Muscle of leg (tissue), 11 donors: ENCODE measurements around the gene PPP1R2. TPM values are rescaled to one million over a fixed set of nuclear protein-coding genes. Genes with fewer than 3 reads are reported as not detected.

Experiments
- DNase-seq: peaks from one replicate; pipeline ENCODE4 v3.0.0; 2013
- H3K27ac ChIP-seq: one replicate; pipeline ENCODE4 v1.5.1; 2013; ENCODE audit warnings: mild to moderate bottlenecking, low read length, control low read depth
- H3K27me3 ChIP-seq: one replicate; pipeline ENCODE4 v1.6.1; 2013; ENCODE audit warnings: low read length; ENCODE audit not compliant: control insufficient read depth, insufficient read depth
- H3K36me3 ChIP-seq: one replicate; pipeline ENCODE4 v1.6.1; 2013; ENCODE audit warnings: low read length; ENCODE audit not compliant: control insufficient read depth, insufficient read depth
- H3K4me1 ChIP-seq: one replicate; pipeline ENCODE4 v1.6.1; 2013; ENCODE audit warnings: low read length; ENCODE audit not compliant: control insufficient read depth, insufficient read depth
- H3K4me3 ChIP-seq: one replicate; pipeline ENCODE4 v1.5.1; 2013; ENCODE audit warnings: low read length, control low read depth
- H3K9me3 ChIP-seq: replicated peaks from 2 replicates; pipeline ENCODE4 v1.6.1; 2013; ENCODE audit warnings: low read depth, low read length; ENCODE audit not compliant: control insufficient read depth
- WGBS: methylation state at CpG from one replicate; pipeline ENCODE4 v1.1.5; 2013; ENCODE audit warnings: missing lambda C conversion rate; ENCODE audit not compliant: insufficient coverage; 5-methylcytosine and 5-hydroxymethylcytosine counted together
- polyA plus RNA-seq, 8 donors: library from polyadenylated mRNA; unstranded; fragments of 120-200 nt; gene quantifications; one replicate each; pipeline versions ENCODE4 v1.2.1 to v1.2.3, GENCODE V29; 2013; ENCODE audit warnings: inconsistent platforms in 1 of 8, low replicate concordance in 1 of 8; ENCODE audit not compliant: insufficient read length in 8 of 8, insufficient read depth in 1 of 8
- total RNA-seq: library from RNA; stranded (reverse); fragments of 120-200 nt; gene quantifications from one replicate; pipeline ENCODE4 v1.2.4, GENCODE V29; 2013

Gene PPP1R2
- total and polyA plus RNA-seq, 9 donors = 29.0 to 40.6 (median 34.7) TPM

DNA sequence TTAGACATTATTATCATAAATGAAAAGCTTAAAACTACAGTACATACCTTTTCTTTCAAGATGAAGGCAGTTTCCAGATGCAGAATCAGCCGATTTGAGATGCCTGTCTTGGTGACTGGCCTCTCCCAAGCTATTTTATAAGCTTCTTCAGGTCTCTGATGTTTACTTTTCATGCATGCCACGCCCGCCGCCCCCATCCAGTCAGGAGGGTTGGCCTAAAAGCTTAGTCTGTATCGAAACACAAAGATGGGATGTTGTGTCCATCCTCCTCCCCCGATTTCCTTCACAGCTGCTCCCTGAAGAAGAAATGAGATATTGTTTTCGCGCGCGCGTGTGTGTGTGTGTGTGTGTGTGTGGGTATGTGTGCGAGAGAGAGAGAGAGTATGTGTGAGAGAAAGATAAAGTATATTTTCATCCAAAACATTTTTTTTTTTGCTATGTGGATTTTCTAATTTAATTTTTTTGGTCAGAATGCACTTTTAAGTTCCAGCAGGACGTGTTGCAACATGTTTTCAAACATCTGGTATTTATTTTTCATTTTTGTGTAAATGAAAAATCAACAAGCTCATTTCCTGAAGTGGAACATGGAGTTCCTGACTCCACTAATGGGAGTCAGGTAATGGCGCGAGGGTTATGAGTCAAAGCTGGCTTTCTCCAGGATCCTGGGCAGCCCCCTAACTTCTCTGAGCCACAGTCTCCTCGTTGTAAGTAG lies 40.9 kb upstream of the PPP1R2 start, which contains the start of gene APOD:
APOD (minus strand) TSS at position 110 of the 712 bp plus-strand sequence. CDS start 4,479 bp downstream, outside the sequence.
- Histone ChIP-seq H3K27me3 (peaks cover 2% of the 10 kb centered on the region), H3K4me3 (peak within 1 kb of the TSS; percentile 5), H3K9me3 (no peaks in the 10 kb centered on the region), H3K27ac (peak within 1 kb of the TSS; percentile 78), H3K4me1 (peaks cover 16% of the 10 kb centered on the region), H3K36me3 (no peaks in the 10 kb centered on the region)
- peak; percentile 91 for DNase-seq
- 49% methylated on average over 2 of the region's 16 CpGs for WGBS

DNA sequence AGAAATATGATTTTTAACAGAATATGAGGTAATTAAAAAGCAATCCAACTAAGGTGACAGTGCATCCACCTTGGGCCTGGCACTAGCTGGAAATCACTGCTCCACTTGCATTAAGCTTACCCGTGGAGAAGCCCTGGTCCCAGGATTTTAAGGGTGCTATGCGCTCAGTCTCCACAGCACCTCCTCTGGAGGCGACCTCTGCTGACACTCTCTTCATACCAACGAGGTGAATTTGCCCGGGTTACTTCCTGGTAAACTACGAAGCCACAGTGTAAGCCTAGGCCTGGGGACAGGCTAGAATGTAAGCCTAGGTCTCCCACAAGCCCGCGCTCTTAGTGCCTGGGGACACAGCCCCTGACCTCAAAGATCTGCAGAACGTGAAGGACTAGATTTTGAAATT lies 39.8 kb upstream of the PPP1R2 start:
- Histone ChIP-seq H3K4me1 (peaks cover 16% of the 10 kb centered on the region), H3K27me3 (no peaks in the 10 kb centered on the region), H3K36me3 (no peaks in the 10 kb centered on the region), H3K9me3 (no peaks in the 10 kb centered on the region), H3K27ac (no peak overlapping the region), H3K4me3 (peak overlapping the region; percentile 5)
- 66% methylated on average over 5 of the region's 9 CpGs for WGBS
- no peak for DNase-seq

DNA sequence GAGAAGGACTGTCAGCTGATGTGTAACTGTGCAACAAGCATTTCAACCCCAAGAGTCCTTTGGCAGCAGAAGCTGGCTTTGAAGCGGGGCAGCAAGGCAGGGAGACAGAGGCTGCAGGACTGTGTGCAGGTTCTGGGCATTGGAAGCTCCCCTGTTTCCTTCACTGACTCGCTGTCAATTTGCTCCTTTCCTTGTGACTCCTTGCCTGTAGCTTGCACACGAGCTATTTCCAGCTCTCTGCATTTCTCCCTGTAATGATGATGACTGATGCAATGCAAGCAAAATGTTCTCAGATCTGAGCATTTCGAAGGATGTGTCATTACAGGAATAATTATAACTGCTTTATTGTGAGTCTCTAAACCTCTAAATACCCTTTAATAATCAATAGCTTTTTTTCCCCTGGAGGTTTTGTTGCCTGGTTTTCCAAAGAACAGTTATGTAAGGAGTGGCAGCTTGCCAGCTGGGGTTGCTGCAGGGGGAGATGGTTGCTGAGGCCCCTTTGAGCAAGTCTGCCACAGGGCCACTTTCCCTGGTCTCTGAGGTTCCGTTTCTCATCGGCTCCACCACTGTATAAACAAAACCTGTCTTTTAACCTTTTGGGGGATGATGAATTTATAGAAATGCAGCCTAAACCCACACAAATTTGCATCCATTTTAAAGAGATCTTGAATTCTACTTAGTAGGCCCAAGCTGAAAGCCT lies 37.8 kb upstream of the PPP1R2 start:
- H3K27ac ChIP-seq = peak overlapping the region; percentile 35
- H3K9me3 ChIP-seq = no peaks in the 10 kb centered on the region
- no peaks in the 10 kb centered on the region for H3K27me3 ChIP-seq
- WGBS = 100% methylated on average over 1 of the region's 6 CpGs
- DNase-seq = peak; percentile 47
- no peak overlapping the region for H3K4me3 ChIP-seq
- H3K36me3 ChIP-seq = no peaks in the 10 kb centered on the region
- H3K4me1 ChIP-seq = peaks cover 16% of the 10 kb centered on the region

DNA sequence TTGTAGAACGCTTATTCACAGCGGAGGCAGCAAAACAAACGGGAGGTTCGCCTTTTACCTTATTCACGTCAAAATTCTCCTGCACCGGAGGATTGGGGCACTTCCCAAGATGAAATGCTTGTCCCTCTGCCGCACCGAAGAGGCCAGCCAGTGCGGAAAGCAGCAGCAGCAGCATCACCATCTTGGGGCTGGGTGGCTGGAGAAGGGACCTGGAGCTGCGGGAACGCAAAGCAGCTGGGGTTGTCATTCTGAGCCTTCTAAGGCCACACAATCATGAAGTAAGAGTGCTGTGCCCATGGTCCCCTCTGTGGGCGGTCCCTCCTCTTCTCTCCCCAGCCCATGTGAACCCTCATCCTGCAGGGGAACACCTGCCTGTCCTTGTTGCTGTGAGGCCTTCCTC lies 36.2 kb upstream of the PPP1R2 start:
- Histone ChIP-seq H3K27ac (no peak overlapping the region), H3K4me1 (peaks cover 14% of the 10 kb centered on the region), H3K27me3 (no peaks in the 10 kb centered on the region), H3K36me3 (no peaks in the 10 kb centered on the region), H3K9me3 (peaks cover 4% of the 10 kb centered on the region), H3K4me3 (no peak overlapping the region)
- WGBS = 94% methylated on average over 11 of the region's 12 CpGs
- no peak for DNase-seq

DNA sequence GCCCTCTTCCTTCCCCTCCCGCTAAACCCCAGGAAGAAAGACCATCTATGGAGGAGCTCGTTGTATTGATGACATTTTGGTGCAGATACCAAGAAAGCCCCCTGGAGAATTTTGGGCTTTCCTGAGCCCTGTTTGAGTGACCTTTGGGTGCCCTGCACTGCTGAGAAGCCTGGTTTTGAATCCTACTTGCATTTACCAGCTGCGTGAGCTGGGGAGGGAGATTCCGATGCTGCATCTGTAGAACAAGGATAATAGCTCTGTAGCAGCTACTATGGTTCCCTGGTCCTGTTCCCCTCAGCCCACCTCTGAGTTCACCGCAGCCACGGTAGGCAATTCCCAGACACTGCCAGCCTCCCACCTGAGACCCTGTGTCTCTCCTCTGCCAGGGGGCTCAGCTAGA lies 35.4 kb upstream of the PPP1R2 start:
- peaks cover 10% of the 10 kb centered on the region for H3K4me1 ChIP-seq
- H3K27me3 ChIP-seq = no peaks in the 10 kb centered on the region
- H3K4me3 ChIP-seq = no peak overlapping the region
- peaks cover 4% of the 10 kb centered on the region for H3K9me3 ChIP-seq
- DNase-seq = no peak
- H3K36me3 ChIP-seq = no peaks in the 10 kb centered on the region
- WGBS = 74% methylated on average over 4 of the region's 6 CpGs
- H3K27ac ChIP-seq = no peak overlapping the region

DNA sequence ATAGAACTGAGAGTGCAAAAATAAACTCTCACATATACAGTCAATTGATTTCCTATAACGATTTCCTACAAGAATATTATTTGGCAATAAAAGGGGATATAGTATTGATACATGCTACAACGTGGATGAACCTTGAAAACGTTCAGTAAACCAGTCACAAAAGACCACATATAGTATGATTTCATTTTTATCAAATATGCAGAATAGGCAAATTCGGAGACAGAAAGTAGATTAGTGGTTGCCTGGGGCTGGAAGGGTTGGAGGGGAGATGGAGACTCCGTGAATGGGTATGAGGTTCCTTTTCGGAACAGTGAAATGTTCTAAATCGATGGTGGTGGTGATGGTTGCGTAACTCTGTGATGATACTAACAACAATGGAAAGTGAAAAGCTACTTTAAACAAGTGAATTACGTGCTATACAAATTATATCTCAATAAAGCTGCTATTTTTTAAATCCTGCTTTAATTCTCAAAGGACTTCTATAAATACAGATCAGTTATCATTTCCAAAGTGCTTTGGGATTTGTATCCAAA lies 34.6 kb upstream of the PPP1R2 start:
- Histone ChIP-seq H3K27me3 (no peaks in the 10 kb centered on the region), H3K4me1 (peaks cover 10% of the 10 kb centered on the region), H3K4me3 (no peak overlapping the region), H3K27ac (no peak overlapping the region), H3K9me3 (peaks cover 4% of the 10 kb centered on the region), H3K36me3 (no peaks in the 10 kb centered on the region)
- 40% methylated on average over 2 of the region's 9 CpGs for WGBS
- DNase-seq = no peak

DNA sequence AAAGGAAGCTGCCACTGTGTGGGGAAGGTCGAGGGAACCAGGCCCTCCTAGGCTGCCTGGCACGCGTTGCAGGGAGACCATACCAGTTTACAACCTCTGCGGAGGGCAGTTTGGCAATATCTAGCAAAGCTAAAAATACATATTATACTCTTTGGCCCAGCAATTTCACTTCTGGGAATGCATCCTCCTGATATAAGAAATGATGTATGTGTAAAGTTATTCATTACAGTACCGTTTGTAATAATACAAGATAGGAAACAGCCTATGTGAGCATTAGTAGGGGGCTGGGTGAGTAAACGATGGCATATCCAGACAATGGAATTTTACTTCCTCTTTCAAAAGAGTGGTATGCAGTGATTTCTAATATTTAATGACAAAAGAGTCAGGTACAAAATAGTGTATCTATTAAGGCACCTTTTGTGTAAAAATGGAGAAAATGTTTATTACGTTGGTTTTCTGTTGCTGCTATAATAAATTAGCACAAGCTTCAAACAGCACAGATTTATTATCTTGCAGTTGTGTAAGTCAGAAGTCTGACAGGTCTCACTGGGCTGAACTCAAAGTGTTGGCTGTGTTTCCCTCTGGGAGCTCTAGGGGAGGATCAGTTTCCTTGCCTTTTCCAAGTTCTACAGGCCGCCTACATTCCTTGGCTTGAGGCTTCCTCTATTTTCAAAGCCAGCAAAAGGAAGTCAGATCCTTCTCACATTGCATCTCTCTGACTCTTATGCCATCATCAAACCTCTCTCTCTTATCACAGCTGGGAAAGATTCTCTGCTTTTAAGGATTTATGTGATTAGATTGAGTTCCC lies 31.6 kb upstream of the PPP1R2 start:
- no peaks in the 10 kb centered on the region for H3K27me3 ChIP-seq
- DNase-seq = no peak
- H3K9me3 ChIP-seq = peaks cover 4% of the 10 kb centered on the region
- H3K36me3 ChIP-seq = peaks cover 4% of the 10 kb centered on the region
- H3K4me1 ChIP-seq = no peaks in the 10 kb centered on the region
- H3K4me3 ChIP-seq = no peak overlapping the region
- WGBS = 46% methylated on average over 2 of the region's 8 CpGs
- no peak overlapping the region for H3K27ac ChIP-seq

DNA sequence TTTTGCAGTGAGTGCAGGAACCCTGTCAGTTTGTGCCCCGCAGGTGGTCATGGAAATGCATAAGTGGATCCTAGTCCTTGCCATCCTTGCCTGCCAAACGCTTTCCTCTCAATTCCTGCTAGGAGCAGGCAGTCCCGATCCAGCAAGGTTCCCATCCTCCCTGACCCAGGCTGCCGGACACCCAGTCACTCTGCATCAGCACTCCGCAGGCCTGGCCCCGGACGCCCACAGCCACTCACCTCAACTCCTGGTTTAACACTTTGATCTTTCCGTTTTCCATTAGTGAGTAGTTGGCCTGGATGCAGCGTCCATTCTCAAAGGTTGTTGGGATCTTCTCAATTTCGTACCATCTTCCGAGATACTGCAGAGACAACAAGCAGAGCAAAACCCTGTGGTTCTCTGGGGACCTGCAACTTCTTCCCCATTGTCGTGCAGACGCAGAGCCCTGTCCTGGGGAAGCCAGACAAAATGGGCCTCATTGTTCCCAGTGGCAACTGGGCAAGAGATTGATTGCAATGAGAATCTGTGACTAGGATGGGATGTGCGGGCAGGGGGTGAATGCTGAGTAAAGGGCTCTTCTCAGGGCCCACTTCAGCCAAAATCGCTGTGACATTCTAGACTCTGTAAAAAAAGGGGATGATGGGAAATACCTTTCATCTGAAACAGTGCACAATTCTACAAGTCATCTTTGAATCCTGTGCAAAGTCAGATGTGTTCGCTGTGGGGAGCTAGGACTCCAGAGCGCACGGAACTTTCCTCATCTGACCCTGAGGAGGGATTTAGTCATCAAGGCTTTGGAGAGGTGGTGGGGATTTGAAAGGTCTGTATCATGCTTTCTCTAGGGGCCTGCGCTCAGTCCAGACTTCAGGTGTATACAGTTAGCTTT lies 30.7 kb upstream of the PPP1R2 start:
- Histone ChIP-seq H3K4me3 (no peak overlapping the region), H3K27me3 (no peaks in the 10 kb centered on the region), H3K9me3 (peaks cover 4% of the 10 kb centered on the region), H3K36me3 (peaks cover 4% of the 10 kb centered on the region), H3K4me1 (no peaks in the 10 kb centered on the region), H3K27ac (no peak overlapping the region)
- no peak for DNase-seq
- 93% methylated on average over 14 of the region's 19 CpGs for WGBS

DNA sequence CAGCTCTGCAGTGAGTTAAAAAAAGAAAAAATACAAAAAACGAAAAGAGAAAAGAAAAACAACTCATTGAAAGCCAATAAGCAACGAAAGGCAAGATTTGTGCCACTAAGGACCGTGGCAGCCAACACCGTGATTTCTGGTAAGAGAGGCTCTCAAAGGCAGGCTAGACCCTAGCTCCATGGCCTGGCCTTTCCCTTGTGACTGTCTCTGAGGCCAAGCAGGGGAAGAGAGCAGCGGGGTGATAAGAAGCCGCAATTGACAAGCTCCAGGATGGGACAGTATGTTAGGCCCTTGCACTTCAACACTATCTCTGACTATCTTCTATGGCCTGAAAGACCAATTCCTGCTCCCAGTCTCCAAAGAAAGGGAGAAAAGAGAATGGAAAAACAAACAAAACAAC lies 28.2 kb upstream of the PPP1R2 start:
- 81% methylated on average over 3 of the region's 6 CpGs for WGBS
- Histone ChIP-seq H3K27ac (no peak overlapping the region), H3K27me3 (peaks cover 2% of the 10 kb centered on the region), H3K4me1 (no peaks in the 10 kb centered on the region), H3K36me3 (peaks cover 4% of the 10 kb centered on the region), H3K9me3 (peaks cover 4% of the 10 kb centered on the region), H3K4me3 (no peak overlapping the region)
- DNase-seq = no peak
